HepG2 (cell line): Measurements from ENCODE around the gene MXI1.

Source experiments
- ETV6 ChIP-seq: sonication (generic); formaldehyde crosslinking; conservative IDR thresholded peaks from 2 replicates; pipeline ENCODE4 v1.4.0; 2020; ENCODE audit warnings: missing genetic modification reagents
- HMG20A ChIP-seq: IDR thresholded peaks from 2 replicates; pipeline ENCODE4 v1.6.1; 2016; ENCODE audit warnings: borderline replicate concordance
- POLR2A ChIP-seq, 2 experiments: IDR thresholded peaks; 2 replicates each; pipeline ENCODE4 v1.6.1; 2011; ENCODE audit warnings: low read depth in 2 of 2, low read length in 2 of 2, mild to moderate bottlenecking in 1 of 2, moderate library complexity in 1 of 2; ENCODE audit not compliant: insufficient read depth in 1 of 2
- ZNF335 ChIP-seq: sonication (generic); formaldehyde crosslinking; IDR thresholded peaks from 2 replicates; pipeline ENCODE4 v1.4.0; 2020; ENCODE audit warnings: missing genetic modification reagents
- ZNF891 ChIP-seq: sonication (generic); formaldehyde crosslinking; IDR thresholded peaks from 2 replicates; pipeline ENCODE4 v1.5.0; 2020; ENCODE audit warnings: mild to moderate bottlenecking, missing genetic modification reagents
- TF ChIP-seq, protein P1 (sequence below): sonication (generic); formaldehyde crosslinking; IDR thresholded peaks from 2 replicates; pipeline ENCODE4 v1.5.0; 2020; ENCODE audit warnings: mild to moderate bottlenecking, missing genetic modification reagents, moderate library complexity
- TF ChIP-seq, protein P2 (sequence below): IDR thresholded peaks from 2 replicates; pipeline ENCODE4 v1.6.1; 2016; ENCODE audit warnings: missing compliant biosample characterization, missing genetic modification reagents, borderline replicate concordance

DNA sequence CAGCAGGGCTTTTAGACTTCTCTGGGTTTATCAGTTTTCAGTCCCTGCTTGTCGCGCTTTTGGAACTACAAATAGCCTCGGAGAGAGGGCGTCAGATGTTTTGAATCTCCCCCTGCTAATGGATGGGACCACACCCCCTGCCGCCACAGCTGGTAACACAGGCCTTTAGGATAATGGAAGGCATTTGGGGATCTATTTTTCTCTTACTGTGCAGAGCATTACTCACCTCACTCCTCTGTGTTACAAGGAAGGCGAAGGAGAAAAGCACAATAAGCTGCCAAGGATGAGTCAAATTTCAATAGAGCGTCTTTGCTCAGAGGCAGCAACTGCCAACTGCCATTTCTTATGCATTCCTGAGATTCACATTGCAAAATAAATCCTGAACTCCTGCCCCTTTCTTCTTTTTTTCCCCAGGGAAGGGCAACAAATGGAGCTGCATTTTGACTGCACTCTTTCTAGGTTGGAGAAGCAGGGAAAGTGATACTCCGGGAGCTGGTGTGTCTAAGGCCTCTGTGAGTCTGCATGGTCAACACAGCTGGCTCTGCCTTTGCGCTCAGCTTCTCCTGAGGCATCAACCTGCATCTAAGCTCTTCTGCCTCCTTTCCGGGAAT is 128.8 kb downstream of the MXI1 start:
- TF ChIP-seq, protein P1, sequence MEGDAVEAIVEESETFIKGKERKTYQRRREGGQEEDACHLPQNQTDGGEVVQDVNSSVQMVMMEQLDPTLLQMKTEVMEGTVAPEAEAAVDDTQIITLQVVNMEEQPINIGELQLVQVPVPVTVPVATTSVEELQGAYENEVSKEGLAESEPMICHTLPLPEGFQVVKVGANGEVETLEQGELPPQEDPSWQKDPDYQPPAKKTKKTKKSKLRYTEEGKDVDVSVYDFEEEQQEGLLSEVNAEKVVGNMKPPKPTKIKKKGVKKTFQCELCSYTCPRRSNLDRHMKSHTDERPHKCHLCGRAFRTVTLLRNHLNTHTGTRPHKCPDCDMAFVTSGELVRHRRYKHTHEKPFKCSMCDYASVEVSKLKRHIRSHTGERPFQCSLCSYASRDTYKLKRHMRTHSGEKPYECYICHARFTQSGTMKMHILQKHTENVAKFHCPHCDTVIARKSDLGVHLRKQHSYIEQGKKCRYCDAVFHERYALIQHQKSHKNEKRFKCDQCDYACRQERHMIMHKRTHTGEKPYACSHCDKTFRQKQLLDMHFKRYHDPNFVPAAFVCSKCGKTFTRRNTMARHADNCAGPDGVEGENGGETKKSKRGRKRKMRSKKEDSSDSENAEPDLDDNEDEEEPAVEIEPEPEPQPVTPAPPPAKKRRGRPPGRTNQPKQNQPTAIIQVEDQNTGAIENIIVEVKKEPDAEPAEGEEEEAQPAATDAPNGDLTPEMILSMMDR (CRISPR knock-in tag) = no peak
- TF ChIP-seq HMG20A (CRISPR knock-in tag) = no peak
- no peak for TF ChIP-seq ZNF335 (CRISPR knock-in tag)
- TF ChIP-seq ZNF891 (CRISPR knock-in tag) = no peak
- TF ChIP-seq POLR2A (IDR thresholded peaks at IDR 0.05; ENCODE audit: insufficient read depth in 1 of 2, low read depth in 2 of 2, low read length in 2 of 2) = no peak
- TF ChIP-seq, protein P2, sequence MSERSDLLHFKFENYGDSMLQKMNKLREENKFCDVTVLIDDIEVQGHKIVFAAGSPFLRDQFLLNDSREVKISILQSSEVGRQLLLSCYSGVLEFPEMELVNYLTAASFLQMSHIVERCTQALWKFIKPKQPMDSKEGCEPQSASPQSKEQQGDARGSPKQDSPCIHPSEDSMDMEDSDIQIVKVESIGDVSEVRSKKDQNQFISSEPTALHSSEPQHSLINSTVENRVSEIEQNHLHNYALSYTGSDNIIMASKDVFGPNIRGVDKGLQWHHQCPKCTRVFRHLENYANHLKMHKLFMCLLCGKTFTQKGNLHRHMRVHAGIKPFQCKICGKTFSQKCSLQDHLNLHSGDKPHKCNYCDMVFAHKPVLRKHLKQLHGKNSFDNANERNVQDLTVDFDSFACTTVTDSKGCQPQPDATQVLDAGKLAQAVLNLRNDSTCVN = no peak
- TF ChIP-seq ETV6 = no peak
